Inflammatory macrophage treated with lipopolysaccharide for 1 hour (primary cell): Measurements from ENCODE around the gene RASSF7.
"Not testable (repeated sequence)": the region's sequence is repeated elsewhere in the genome, so short reads cannot be mapped to it uniquely, and the experiment has no call there.

Experiments
- DNase-seq, 2 donors: peaks; one replicate each; pipeline ENCODE4 v3.0.0-alpha.2; 2020 to 2022

Gene RASSF7

GRCh38 chr11:560305-561147, at the start of gene RASSF7, which contains the start of gene LMNTD2:
RASSF7 (plus strand) TSS chr11:560970; CDS start chr11:561769, 799 bp downstream.
LMNTD2 (minus strand) TSS chr11:560738; CDS start chr11:560716, 22 bp downstream.
- peak; percentile 81 to 94 for DNase-seq

- peak; percentile 28 to 34 for DNase-seq
Observed at GRCh38 chr11:512761-513595, 47.8 kb upstream of the RASSF7 start.

GRCh38 chr11:514606-515005, 46.2 kb upstream of the RASSF7 start:
- DNase-seq, result peak in 1 of 2 donors; percentile 27

- DNase-seq, result no peak
Observed at GRCh38 chr11:515131-515530, 45.6 kb upstream of the RASSF7 start.

GRCh38 chr11:516400-516799, 44.4 kb upstream of the RASSF7 start:
- DNase-seq, result no peak

- not testable (repeated sequence) for DNase-seq
Observed at GRCh38 chr11:516918-517685, 43.7 kb upstream of the RASSF7 start.

- DNase-seq, result peak; percentile 88 to 98
Observed at GRCh38 chr11:518463-519202, 42.1 kb upstream of the RASSF7 start.

- peak in 1 of 2 donors; percentile 9 for DNase-seq
Observed at GRCh38 chr11:520428-521176, 40.2 kb upstream of the RASSF7 start.

- no peak for DNase-seq
Observed at GRCh38 chr11:521177-521688, 39.5 kb upstream of the RASSF7 start.

- no peak for DNase-seq
Observed at GRCh38 chr11:526192-526591, 34.6 kb upstream of the RASSF7 start.

- no peak for DNase-seq
Observed at GRCh38 chr11:528166-528814, 32.5 kb upstream of the RASSF7 start.

GRCh38 chr11:528815-529727, 31.7 kb upstream of the RASSF7 start:
- no peak for DNase-seq

- no peak for DNase-seq
Observed at GRCh38 chr11:529728-530411, 30.9 kb upstream of the RASSF7 start.

- no peak for DNase-seq
Observed at GRCh38 chr11:530960-531831, 29.6 kb upstream of the RASSF7 start.

- DNase-seq, result no peak
Observed at GRCh38 chr11:531919-532526, 28.7 kb upstream of the RASSF7 start.

- no peak for DNase-seq
Observed at GRCh38 chr11:532527-532985, 28.2 kb upstream of the RASSF7 start.

GRCh38 chr11:532986-533585, 27.7 kb upstream of the RASSF7 start:
- no peak for DNase-seq
